Hematopoietic multipotent progenitor cell treated with erythropoietin and hydrocortisone succinate and interleukin-3 and kit ligand, for 8 days (in vitro differentiated cells): ENCODE results near the gene NACC2.

ENCODE experiments used
- DNase-seq: peaks from one replicate; pipeline ENCODE4 v3.0.0-alpha.2; 2015

Gene NACC2

GRCh38 chr9:136054798-136055714, 40.0 kb downstream of the NACC2 start:
- peak; percentile 17 for DNase-seq

- DNase-seq, result no peak
These were observed 40.9 kb downstream of the NACC2 start for GRCh38 chr9:136054146-136054545.

- no peak for DNase-seq
These were observed 41.3 kb downstream of the NACC2 start for GRCh38 chr9:136053757-136054142.

GRCh38 chr9:136052991-136053756, 41.9 kb downstream of the NACC2 start:
- no peak for DNase-seq

- no peak for DNase-seq
These were observed 42.6 kb downstream of the NACC2 start for GRCh38 chr9:136052472-136052880.

- peak; percentile 50 for DNase-seq
These were observed 43.1 kb downstream of the NACC2 start for GRCh38 chr9:136051837-136052471.

GRCh38 chr9:136051453-136051836, 43.6 kb downstream of the NACC2 start:
- no peak for DNase-seq

GRCh38 chr9:136050701-136051452, 44.2 kb downstream of the NACC2 start:
- DNase-seq, result no peak

GRCh38 chr9:136050266-136050700, 44.8 kb downstream of the NACC2 start:
- DNase-seq, result no peak

- DNase-seq, result no peak
These were observed 45.4 kb downstream of the NACC2 start for GRCh38 chr9:136049491-136050265.

- DNase-seq, result no peak
These were observed 46.3 kb downstream of the NACC2 start for GRCh38 chr9:136048560-136049411.

- no peak for DNase-seq
These were observed 47.1 kb downstream of the NACC2 start for GRCh38 chr9:136047775-136048559.

GRCh38 chr9:136047076-136047774, 47.9 kb downstream of the NACC2 start:
- no peak for DNase-seq

- DNase-seq, result no peak
These were observed 48.6 kb downstream of the NACC2 start for GRCh38 chr9:136046554-136046920.

GRCh38 chr9:136045595-136046553, 49.2 kb downstream of the NACC2 start:
- DNase-seq, result peak; percentile 22

- DNase-seq, result no peak
These were observed 50.0 kb downstream of the NACC2 start for GRCh38 chr9:136044971-136045594.

- DNase-seq, result no peak
These were observed 50.7 kb downstream of the NACC2 start for GRCh38 chr9:136044207-136044970.
